ENCODE data around the gene NFIB. TPM values are rescaled to one million over a fixed set of nuclear protein-coding genes. Genes with fewer than 3 reads are reported as not detected.
A peak's percentile ranks its signal among the peaks of the same experiment; 100 is the strongest.

Gene NFIB
- total RNA-seq, 1 donor from 2014 or later: 119 TPM

GRCh38 chr9:14056316-14056861, 257.6 kb downstream of the NFIB start:
- DNase-seq (ENCODE audit: extremely low read depth, low read depth, low spot score): peak; percentile 48

DNA sequence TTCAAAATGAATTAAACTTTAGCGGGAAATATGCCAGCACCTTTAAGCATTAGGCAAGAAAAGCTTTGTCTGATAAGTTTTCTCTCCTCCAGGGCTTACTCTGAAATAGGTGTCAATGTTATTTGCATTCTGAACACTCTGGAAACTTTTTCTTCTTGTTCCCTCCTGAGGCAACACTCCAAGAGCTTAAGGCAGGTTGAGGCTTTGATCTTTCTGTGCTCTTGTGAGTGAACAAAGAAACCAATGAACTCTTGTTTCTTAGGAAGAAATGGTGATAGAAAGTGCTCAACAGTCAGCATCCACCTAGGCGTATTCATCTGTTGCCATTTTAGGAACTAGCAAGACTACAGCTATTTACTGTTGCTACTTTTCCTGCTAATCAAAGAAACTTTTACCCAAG, 259.8 kb downstream of the NFIB start:
- no peak for DNase-seq (ENCODE audit: extremely low read depth, low read depth, low spot score)

DNA sequence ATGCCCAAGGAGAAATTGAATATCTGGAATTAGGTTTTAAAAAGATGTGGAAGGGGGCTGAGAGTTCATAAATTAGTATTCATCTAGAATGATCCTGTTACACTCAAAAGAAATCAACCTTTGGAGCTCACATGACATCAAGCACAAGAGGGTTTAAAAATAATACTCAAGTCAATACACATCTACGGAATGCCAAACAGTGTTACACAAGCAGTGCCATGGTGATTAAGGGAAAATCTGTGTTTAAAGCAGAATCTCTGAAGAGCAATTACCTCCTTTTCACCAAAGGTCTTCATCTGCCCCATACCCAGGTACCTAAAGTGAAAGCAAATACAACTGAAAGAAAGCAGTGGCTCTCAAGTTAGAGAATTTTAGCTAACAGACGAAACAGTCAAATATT, 261.6 kb downstream of the NFIB start:
- no peak for DNase-seq (ENCODE audit: extremely low read depth, low read depth, low spot score)

DNA sequence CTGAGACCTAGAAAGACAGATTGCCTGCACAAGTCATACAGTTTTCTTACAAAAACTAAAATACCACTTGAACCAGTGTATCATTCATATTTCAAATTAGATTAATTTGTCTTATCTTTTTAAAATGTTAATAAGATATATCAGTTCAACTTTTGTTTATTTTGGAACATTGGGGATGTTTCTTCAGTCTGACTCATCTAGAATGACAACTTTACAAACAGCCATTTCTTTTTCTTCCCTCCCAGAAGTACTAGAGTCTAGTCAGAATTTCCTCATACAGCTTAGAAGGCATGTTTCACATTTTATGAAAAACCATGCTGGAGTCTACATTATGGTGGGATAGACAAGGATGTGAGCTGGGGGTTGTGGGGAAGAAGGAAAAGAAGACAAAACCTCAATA, 262.5 kb downstream of the NFIB start:
- no peak for DNase-seq (ENCODE audit: extremely low read depth, low read depth, low spot score)

DNA sequence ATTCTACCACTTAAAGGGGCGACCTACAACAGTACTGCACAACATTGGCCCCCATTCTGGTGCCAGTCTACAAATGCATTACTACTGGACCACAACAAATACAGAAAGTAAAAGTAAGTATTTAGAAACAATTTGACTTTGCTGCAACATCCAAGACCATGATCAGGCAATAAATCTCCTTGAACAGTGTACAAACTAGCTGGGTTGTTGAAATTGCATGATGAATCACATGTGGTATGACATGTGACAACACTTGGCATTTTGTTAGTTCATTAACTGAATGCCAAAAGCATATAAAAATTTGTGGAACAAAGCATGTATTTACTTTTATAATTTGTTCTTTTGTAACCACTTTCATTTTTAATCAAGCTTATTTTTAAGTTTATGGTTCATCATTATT, 270.5 kb downstream of the NFIB start:
- no peak for DNase-seq (ENCODE audit: extremely low read depth, low read depth, low spot score)

- no peak for DNase-seq (ENCODE audit: extremely low read depth, low read depth, low spot score)
These were observed 276.6 kb downstream of the NFIB start for GRCh38 chr9:14037331-14037730.

GRCh38 chr9:14033067-14033466, 280.9 kb downstream of the NFIB start:
- DNase-seq (ENCODE audit: extremely low read depth, low read depth, low spot score): no peak

Measured in glomerular endothelial cell (primary cell).